GM20431 (cell line): ENCODE data around the gene ATE1.

ENCODE experiments used
- in situ Hi-C: fragments of 300-500 bp; cut with MseI, MboI; formaldehyde crosslinking; loops from one replicate; pipeline ENCODE4 v1.15.0; 2020; ENCODE audit warnings: low sequenced_read_pairs; ENCODE audit not compliant: unreplicated experiment

The ATE1 gene

GRCh38 chr10:121751191-121751760 is 176.6 kb downstream of the ATE1 start:
- in situ Hi-C loops = no loop called here

- in situ Hi-C loops = loop anchor here (25.0 kb wide), 1 partner anchor 810 kb away; no protein-coding TSS in a partner anchor
Measured at GRCh38 chr10:121747163-121747775, 180.6 kb downstream of the ATE1 start.

- in situ Hi-C loops = loop anchor here (25.0 kb wide), 1 partner anchor 804 kb away; no protein-coding TSS in a partner anchor
Measured at GRCh38 chr10:121741248-121741792, 186.5 kb downstream of the ATE1 start.

- in situ Hi-C loops = loop anchor here (25.0 kb wide), 1 partner anchor 803 kb away; no protein-coding TSS in a partner anchor
Measured at GRCh38 chr10:121740069-121740468, 187.8 kb downstream of the ATE1 start.

- in situ Hi-C loops = loop anchor here (25.0 kb wide), 1 partner anchor 802 kb away; no protein-coding TSS in a partner anchor
Measured at GRCh38 chr10:121739114-121739513, 188.7 kb downstream of the ATE1 start.

GRCh38 chr10:121736315-121737130 is 191.3 kb downstream of the ATE1 start:
- in situ Hi-C loops = loop anchor here (25.0 kb wide), 1 partner anchor 799 kb away; no protein-coding TSS in a partner anchor

GRCh38 chr10:121735263-121735662 is 192.6 kb downstream of the ATE1 start:
- in situ Hi-C loops = loop anchor here (25.0 kb wide), 1 partner anchor 798 kb away; no protein-coding TSS in a partner anchor

GRCh38 chr10:121734589-121735045 is 193.2 kb downstream of the ATE1 start:
- in situ Hi-C loops = loop anchor here (25.0 kb wide), 1 partner anchor 797 kb away; no protein-coding TSS in a partner anchor

- in situ Hi-C loops = loop anchor here (25.0 kb wide), 1 partner anchor 796 kb away; no protein-coding TSS in a partner anchor
Measured at GRCh38 chr10:121732656-121733445, 195.0 kb downstream of the ATE1 start.

- in situ Hi-C loops = loop anchor here (25.0 kb wide), 1 partner anchor 795 kb away; no protein-coding TSS in a partner anchor
Measured at GRCh38 chr10:121732172-121732571, 195.7 kb downstream of the ATE1 start.

GRCh38 chr10:121724282-121724681 is 203.5 kb downstream of the ATE1 start:
- in situ Hi-C loops = no loop called here

- in situ Hi-C loops = no loop called here
Measured at GRCh38 chr10:121722665-121723064, 205.2 kb downstream of the ATE1 start.

- in situ Hi-C loops = no loop called here
Measured at GRCh38 chr10:121721257-121721656, 206.6 kb downstream of the ATE1 start.

GRCh38 chr10:121715969-121716368 is 211.9 kb downstream of the ATE1 start:
- in situ Hi-C loops = no loop called here

- in situ Hi-C loops = no loop called here
Measured at GRCh38 chr10:121715076-121715475, 212.8 kb downstream of the ATE1 start.

GRCh38 chr10:121713486-121713885 is 214.3 kb downstream of the ATE1 start:
- in situ Hi-C loops = no loop called here

GRCh38 chr10:121710971-121711370 is 216.9 kb downstream of the ATE1 start:
- in situ Hi-C loops = no loop called here

- in situ Hi-C loops = no loop called here
Measured at GRCh38 chr10:121710207-121710606, 217.6 kb downstream of the ATE1 start.

- in situ Hi-C loops = no loop called here
Measured at GRCh38 chr10:121709675-121710073, 218.2 kb downstream of the ATE1 start.
